PC-9 (cell line): Measurements from ENCODE around the gene PTPN20.

ENCODE experiments used
- EZH2 ChIP-seq: fragments of 200-600 bp; sonication (generic); IDR thresholded peaks from 2 replicates; pipeline ENCODE4 v1.8.0; 2017; ENCODE audit warnings: antibody characterized with exemption, low read depth
- TF ChIP-seq, protein P1 (sequence below): fragments of 200-600 bp; sonication (generic); conservative IDR thresholded peaks from 2 replicates; pipeline ENCODE4 v1.6.1; 2017; ENCODE audit warnings: mixed run types, antibody characterized with exemption, mild to moderate bottlenecking, moderate library complexity

DNA sequence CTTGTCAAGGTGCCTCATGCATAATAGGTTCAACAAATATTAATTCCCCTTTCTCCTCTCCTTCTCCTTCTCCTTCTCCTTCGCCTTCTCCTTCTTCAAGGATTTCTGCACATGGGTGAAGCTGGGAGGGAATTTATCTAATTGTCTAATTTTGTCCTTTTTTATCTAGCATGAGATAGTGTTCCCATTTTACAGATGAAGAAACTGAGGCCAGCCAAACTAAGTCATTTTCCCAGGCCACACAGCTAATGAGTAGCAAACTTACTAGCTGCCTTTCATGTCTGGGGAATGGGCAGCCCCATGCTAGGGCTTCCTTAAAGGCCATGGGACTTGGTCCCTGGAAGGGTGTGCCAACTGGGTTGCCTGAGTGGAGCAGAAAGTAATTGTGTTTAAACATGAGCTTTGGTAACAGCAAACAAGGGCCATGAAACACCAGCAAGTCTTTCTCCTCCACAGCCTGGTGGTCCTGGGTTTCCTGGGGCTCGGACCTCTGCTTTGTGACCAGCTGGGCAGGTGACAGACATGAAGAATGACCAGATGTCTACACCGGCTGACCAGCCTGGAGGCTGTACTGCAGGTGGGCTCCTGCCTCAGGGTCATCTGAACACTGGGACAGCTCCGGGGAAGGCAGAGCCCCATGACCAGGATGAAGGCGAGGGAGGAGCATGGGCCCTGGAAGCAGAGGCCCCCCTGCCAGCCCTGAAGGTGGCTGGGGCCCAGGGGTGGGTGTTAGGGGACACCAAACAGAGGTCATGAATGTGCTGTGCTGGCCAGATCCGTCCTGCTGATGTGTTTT, 138.0 kb downstream of the PTPN20 start:
- TF ChIP-seq, protein P1, sequence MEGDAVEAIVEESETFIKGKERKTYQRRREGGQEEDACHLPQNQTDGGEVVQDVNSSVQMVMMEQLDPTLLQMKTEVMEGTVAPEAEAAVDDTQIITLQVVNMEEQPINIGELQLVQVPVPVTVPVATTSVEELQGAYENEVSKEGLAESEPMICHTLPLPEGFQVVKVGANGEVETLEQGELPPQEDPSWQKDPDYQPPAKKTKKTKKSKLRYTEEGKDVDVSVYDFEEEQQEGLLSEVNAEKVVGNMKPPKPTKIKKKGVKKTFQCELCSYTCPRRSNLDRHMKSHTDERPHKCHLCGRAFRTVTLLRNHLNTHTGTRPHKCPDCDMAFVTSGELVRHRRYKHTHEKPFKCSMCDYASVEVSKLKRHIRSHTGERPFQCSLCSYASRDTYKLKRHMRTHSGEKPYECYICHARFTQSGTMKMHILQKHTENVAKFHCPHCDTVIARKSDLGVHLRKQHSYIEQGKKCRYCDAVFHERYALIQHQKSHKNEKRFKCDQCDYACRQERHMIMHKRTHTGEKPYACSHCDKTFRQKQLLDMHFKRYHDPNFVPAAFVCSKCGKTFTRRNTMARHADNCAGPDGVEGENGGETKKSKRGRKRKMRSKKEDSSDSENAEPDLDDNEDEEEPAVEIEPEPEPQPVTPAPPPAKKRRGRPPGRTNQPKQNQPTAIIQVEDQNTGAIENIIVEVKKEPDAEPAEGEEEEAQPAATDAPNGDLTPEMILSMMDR = no peak
- TF ChIP-seq EZH2 = no peak
